Measurements from ENCODE around the gene ELF2.

DNA sequence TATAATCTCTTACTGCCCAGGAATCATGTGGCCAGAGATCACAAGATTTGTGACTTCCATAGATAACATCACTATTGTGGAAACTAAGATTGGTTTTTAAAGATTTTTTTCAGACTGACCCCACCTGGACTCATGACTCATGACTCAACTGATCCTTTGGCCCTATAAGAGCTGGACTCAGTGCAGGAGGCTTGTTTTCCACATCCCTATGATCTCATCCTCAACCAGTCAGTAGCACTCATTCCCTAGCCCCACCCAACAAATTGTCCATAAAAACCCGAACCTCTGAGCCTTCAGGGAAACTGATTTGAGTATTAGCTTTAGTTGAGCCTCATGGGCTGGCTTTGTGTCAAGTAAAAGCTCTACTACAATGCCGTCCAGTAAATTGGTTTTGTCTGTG, 169.4 kb downstream of the ELF2 start:
- TF ChIP-seq EZH2phosphoT487 (IDR thresholded peaks at IDR 0.05), result no peak
- TF ChIP-seq, protein P1, sequence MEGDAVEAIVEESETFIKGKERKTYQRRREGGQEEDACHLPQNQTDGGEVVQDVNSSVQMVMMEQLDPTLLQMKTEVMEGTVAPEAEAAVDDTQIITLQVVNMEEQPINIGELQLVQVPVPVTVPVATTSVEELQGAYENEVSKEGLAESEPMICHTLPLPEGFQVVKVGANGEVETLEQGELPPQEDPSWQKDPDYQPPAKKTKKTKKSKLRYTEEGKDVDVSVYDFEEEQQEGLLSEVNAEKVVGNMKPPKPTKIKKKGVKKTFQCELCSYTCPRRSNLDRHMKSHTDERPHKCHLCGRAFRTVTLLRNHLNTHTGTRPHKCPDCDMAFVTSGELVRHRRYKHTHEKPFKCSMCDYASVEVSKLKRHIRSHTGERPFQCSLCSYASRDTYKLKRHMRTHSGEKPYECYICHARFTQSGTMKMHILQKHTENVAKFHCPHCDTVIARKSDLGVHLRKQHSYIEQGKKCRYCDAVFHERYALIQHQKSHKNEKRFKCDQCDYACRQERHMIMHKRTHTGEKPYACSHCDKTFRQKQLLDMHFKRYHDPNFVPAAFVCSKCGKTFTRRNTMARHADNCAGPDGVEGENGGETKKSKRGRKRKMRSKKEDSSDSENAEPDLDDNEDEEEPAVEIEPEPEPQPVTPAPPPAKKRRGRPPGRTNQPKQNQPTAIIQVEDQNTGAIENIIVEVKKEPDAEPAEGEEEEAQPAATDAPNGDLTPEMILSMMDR (IDR thresholded peaks at IDR 0.05), result no peak
- no peak for TF ChIP-seq EZH2 (IDR thresholded peaks at IDR 0.05)
